GM18951 (cell line): Measurements from ENCODE around the gene ZNF438.

ENCODE experiments used
- POLR2A ChIP-seq: IDR thresholded peaks from 4 replicates; pipeline ENCODE4 v1.6.1; 2011; ENCODE audit warnings: mild to moderate bottlenecking; ENCODE audit not compliant: insufficient read length, insufficient read depth; ENCODE audit errors: extremely low read depth
- in situ Hi-C: fragments of 300-500 bp; cut with MboI; formaldehyde crosslinking; loops from one replicate; pipeline ENCODE4 v1.12.0; 2022; ENCODE audit warnings: low sequenced_read_pairs, mixed read lengths, inconsistent platforms; ENCODE audit not compliant: unreplicated experiment

The ZNF438 gene

DNA sequence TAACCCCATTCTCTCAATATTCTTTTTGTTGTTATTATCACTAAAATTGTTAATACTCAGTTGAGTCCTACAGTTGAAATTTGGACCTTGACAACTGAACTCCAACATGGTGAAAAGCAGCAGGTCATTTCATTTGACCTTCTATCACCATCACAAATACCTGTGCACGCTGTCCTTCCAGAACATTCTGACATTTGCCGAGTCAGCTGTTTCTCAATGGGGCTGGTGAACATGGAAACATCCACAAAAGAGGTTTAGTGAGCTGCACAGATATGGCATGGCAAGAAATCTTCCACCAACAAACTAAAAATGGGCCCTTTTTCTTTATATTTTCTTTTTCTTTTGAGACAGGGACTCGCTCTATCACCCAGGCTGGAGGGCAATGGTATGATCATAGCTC lies 169.7 kb downstream of the ZNF438 start:
- in situ Hi-C loops, result no loop called here
- no peak for TF ChIP-seq POLR2A

DNA sequence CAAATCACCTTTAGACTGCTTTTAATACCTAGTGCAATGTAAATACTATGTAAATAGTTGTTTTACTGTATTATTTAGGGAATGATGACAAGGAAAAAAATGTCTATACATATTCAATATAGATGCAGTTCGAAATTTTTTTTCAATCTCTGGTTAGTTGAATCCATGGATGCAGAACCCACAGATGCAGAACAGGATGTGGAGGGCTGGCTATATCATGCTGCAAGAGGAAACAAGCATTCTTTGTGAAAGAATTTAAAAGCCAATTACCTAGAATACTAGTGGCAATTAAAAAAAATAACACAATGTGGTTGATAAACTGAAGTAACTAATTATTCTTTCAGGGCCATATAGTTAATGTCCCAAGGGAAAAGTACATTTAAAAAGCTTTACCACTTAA lies 170.4 kb downstream of the ZNF438 start:
- TF ChIP-seq POLR2A, result no peak
- in situ Hi-C loops, result no loop called here

DNA sequence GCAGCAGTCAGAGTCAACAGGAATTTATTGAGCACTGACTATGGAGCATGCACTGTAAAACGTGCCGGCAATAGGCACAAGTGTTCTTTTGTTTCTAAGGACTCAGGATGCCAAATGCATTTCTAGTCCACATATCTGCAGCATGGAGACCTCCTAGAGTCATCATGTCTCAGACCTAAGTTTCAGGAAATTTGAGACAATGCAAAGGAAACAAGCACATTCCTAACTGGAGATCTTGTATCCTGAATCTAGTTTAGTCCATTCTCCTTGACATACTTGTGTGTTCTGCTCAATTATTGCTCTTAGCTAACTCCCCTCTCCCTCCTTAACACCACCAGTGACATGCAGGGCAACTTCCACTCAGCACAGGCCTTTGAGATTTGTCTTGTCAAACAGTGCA lies 173.2 kb downstream of the ZNF438 start:
- in situ Hi-C loops, result no loop called here

DNA sequence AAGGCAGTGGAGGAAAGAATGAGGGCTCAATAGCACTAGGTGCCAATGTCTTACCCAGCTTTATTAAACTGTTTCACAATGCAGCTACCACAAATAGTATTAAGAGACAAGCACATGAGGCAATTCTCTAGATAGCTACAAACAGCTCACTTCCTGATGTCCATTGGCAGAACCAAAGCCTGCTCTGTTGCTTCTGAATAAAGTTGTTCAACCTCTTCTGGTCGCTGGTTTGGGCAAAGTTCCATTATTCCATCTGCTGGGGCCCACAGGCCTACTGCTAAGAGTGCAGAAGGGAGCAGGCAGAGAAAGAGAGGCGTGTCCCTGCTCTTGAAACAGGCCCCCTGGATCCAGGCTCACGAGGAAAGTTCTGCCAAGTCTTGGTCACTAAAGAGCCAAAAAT lies 173.9 kb downstream of the ZNF438 start:
- no peak for TF ChIP-seq POLR2A
- in situ Hi-C loops, result no loop called here

More for the DNA sequence above, 173.2 kb downstream of the ZNF438 start:
- no peak for TF ChIP-seq POLR2A

DNA sequence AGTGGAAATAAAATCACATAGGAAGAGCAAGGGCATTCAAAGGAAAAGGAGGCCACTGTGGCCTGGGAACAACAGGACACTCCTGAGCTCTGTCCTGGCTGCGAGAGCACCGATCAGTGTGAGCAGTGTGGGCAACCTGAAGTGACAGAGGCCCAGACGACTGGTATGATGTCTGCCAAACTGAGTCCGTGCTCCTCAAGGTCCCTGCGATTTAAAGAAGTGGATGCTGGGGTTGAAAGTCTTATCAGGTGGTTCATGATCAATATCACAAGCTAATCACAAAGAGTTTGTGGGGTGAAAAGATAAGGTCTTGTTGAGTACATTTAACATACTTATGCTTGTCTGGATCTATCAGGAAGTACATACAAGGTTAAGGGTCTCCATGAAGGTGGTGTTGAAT lies 176.5 kb downstream of the ZNF438 start:
- in situ Hi-C loops, result no loop called here
- no peak for TF ChIP-seq POLR2A

DNA sequence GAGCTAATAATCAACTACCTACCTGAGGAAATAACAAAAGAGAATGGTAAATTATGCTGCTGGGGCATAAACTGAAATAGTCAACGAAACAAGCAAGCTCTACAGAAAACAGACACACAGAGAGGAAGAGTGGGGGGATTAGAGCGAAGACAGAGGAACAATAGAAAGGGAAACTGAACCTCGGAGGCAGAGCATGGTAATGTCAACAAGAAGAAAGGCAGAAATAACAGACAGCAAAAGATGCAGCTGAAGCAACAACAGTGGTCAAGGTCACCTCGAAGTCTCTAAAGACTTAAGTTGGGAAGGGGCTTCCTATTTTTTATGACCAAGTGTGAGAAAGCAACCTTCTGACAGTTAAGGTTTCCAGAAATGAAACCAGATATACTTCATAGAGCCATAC lies 177.0 kb downstream of the ZNF438 start:
- no peak for TF ChIP-seq POLR2A
- in situ Hi-C loops, result no loop called here

DNA sequence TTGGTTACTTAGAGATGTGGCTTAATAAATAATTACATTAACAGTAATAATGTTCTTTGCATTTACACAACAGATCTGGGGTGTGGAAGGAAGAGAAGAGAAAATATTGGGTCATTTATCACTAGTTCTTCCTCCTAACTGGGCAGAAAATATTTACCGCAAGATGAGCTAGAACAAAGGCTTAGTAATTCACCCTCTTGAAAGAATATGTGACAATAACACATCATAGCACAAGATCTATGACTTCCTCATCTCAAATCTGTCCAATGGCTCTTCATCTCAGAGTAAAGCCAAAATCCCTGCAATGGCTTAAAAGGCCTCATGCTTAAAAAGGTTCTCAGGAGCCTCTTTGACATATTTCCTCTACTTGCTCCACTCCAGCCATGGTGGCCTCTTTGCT lies 178.6 kb downstream of the ZNF438 start:
- TF ChIP-seq POLR2A, result no peak
- in situ Hi-C loops, result no loop called here

DNA sequence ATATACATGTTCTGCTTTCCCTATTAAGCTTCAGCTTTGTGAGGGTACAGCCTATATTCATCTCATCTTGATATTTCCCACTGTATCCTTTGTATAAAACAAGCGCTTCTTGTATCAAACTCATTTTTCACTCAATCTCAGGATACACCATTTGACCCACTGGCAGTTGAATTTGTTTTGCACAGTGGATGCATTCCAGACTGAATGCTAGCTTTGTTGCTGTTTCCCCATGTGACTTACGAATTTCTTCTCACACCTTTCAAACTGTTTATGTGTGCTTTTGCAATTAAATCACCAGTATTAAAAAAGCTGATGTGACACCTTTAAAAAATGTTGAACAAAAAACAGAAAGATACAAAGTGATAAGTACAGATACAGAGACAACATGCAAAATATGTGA lies 180.9 kb downstream of the ZNF438 start:
- in situ Hi-C loops, result no loop called here
- TF ChIP-seq POLR2A, result no peak

DNA sequence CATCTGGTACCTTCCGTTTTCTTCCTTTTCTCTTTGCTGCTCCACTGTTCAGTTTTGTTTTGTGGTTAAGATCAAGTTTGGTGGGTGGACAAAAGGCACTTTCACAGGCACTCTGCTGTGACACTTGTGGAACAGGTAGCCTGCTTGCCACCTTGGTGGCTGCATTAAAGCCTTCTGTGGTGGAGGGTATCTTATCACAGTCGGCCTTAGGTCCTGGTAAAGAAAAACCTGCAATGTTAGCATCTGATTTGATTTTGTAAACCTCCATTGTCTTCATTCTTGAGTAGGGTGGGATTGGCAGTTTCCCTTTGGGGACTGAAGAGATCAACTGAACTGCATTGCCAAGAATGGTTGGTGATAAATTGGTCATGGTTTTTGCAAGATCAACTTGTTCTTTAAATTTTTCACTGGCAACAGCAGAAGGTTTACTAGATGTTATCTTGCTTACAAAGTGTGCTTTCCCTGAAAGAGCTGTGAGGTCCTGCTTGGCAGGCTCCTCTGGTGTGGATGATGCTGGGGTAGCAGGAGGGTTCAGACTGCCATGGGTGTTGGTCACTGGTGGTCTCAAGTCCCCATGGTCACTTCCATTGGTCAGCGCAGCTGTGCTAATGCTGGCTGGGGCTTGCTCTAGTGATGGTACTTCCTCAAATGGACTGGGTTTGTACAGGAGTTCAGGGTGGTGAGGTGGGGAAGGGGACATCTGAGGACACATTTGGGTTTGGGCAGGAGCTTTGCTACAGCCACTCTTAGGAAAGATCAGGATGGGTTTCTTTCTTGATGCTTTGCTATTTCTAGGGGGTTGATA lies 182.2 kb downstream of the ZNF438 start:
- in situ Hi-C loops, result no loop called here
- TF ChIP-seq POLR2A, result no peak

DNA sequence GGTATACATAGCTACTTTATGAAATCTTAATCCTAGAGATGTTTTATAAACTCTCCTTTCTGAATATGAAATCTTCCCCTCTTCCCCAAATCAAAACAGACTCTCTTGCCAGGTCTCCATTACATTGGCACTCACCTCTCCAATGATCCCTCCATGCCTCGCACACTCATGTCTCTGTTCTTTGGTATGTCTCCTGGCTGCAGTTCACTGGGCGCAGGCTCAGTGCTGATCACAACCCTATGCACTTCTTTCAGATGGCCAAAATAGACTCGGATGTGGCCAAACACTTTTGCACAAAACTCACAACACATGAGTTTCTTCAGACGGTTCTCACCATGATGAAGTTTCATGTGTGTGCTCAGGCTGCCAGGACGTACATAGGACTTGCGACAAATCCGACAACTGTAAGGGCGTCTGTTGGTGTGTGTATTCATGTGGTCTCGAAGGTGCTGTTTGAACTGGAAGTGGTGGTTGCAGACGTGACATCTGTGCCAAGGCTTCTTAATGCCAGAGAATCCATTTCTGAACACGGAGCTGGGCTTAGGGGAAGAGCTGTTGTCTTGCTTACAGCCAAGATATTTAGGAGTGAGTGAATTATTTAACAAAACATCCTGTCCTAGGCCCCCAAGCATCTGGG lies 183.2 kb downstream of the ZNF438 start:
- in situ Hi-C loops, result no loop called here
- no peak for TF ChIP-seq POLR2A

DNA sequence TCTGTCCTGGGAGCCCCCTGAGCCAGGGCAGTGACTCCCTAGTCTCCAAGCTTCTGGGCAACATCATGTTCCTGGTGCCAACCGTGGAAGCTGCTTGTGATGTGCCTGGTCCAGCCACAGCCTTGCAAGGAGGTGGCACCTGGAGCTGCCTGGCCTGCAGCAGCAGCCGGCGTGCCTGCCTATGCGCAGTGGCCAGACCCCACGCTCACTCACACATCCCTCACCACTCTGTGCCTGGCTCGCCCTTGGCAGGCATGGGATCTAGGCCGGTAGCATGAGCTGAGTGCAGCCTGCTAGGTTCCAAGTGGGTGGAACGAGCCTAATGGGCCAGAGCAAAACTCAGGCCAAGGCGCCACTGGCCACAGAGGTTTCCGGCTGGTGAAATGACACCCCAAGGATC lies 184.0 kb downstream of the ZNF438 start:
- in situ Hi-C loops, result no loop called here
- TF ChIP-seq POLR2A, result no peak

DNA sequence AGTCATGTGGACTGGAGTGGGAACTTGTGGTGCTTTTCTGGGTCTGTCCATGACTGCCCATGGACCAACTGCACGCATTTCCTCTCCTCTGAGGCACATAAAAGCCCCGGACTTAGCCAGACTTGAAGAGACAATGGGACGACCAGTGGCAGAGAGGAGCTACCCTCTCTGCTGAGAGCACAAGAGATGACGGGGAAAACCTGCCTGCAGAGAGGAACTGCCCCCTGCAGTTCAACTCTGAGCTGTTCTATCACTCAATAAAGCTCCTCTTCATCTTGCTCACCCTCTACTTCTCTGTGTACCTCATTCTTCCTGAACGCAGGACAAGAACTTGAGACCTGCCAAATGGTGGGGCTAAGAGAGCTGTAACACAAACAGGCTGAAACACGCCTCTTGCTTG lies 184.5 kb downstream of the ZNF438 start:
- no peak for TF ChIP-seq POLR2A
- in situ Hi-C loops, result no loop called here

DNA sequence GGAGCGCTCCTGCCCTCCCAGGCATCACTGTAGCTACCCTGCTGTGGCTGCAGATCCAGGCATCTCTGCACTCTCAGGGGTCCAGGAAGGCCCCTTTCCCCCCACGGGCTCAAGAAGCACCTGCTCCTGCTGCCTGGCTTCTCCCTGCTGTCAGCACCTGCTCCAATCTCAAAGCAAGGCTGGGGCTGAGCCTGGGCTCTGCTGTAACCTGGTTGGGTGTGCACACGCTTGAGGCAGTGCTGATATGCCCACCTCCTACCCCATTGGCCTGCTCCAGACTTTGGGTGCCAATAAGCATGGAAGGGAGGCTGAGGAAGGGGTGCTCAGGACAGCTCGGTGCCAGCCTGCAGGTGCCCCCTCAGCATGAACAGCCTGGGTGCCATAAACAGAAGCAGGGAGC lies 185.0 kb downstream of the ZNF438 start:
- in situ Hi-C loops, result no loop called here
- TF ChIP-seq POLR2A, result no peak

DNA sequence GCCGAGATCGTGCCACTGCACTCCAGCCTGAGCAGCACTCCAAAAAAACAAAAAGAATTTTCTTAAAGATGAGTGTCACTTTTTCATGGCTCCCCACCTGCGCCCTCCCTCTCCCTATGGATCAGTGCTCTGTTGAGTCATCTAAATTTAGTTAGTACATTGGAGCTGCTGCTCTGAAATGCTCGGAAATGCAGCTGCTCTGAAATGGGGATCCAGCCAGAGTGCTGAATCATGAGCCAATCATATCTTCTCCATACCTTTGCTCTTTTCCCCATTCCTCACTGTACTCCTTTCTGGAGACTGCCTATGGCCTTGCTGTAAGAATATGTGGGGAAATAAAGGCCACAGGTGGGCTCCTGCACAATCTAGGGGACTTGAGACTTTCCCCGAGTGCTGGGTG lies 188.8 kb downstream of the ZNF438 start:
- no peak for TF ChIP-seq POLR2A
- in situ Hi-C loops, result no loop called here

DNA sequence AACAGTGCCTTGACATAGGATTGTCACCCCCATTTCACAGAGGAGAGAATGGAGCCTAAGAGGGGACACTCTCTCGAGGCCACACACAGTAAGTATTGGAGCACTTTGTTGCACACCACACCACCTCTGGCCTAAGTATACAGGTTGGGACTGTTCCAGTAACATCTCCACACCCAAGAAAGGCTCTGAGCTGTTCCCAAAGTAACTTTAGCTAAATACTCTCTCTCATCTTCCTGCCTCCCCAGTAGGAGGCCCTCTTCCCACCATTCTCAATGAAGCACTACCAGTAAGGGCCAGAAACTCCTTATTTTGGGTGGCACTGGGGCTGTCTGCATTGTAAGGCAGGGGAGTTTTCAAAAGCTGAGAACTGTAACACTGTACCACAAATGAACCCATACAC lies 189.5 kb downstream of the ZNF438 start:
- in situ Hi-C loops, result no loop called here
- no peak for TF ChIP-seq POLR2A
